Activated T-cell treated with anti-CD3 and anti-CD28 coated beads, Interleukin-2, amount 50 U/mL, for 1 hour (primary cell): ENCODE results near the gene OLIG2.

Experiments
- DNase-seq: peaks from one replicate; pipeline ENCODE4 v3.0.0-alpha.2; 2020

Gene OLIG2

DNA sequence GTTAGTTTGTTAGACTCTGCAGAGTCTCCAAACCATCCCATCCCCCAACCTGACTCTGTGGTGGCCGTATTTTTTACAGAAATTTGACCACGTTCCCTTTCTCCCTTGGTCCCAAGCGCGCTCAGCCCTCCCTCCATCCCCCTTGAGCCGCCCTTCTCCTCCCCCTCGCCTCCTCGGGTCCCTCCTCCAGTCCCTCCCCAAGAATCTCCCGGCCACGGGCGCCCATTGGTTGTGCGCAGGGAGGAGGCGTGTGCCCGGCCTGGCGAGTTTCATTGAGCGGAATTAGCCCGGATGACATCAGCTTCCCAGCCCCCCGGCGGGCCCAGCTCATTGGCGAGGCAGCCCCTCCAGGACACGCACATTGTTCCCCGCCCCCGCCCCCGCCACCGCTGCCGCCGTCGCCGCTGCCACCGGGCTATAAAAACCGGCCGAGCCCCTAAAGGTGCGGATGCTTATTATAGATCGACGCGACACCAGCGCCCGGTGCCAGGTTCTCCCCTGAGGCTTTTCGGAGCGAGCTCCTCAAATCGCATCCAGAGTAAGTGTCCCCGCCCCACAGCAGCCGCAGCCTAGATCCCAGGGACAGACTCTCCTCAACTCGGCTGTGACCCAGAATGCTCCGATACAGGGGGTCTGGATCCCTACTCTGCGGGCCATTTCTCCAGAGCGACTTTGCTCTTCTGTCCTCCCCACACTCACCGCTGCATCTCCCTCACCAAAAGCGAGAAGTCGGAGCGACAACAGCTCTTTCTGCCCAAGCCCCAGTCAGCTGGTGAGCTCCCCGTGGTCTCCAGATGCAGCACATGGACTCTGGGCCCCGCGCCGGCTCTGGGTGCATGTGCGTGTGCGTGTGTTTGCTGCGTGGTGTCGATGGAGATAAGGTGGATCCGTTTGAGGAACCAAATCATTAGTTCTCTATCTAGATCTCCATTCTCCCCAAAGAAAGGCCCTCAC lies at the start of gene OLIG2:
Gene OLIG2, plus strand, starts transcription at position 447 of the 954 bp plus-strand sequence. CDS start 928 bp downstream, outside the sequence.
- DNase-seq = no peak

DNA sequence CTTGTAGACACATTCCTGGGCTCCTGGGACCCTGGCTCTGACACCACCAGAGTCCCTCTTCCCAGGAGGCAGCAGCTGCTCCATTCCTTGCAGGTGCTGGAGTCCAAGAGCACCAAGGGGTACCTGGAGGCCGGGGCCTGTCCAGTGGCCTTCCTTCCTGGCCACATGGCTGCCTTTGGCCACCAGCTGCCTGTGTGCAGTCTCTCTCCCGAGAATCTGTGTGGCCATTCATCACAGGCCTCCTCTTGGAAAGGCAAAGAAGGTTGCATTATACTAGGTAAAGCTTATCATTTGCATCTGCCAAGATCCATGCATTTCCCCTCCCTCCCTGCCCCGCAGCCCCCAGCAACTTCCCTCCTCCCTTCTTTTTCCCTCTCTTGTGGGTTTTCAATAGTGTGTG lies 48.9 kb upstream of the OLIG2 start:
- no peak for DNase-seq

DNA sequence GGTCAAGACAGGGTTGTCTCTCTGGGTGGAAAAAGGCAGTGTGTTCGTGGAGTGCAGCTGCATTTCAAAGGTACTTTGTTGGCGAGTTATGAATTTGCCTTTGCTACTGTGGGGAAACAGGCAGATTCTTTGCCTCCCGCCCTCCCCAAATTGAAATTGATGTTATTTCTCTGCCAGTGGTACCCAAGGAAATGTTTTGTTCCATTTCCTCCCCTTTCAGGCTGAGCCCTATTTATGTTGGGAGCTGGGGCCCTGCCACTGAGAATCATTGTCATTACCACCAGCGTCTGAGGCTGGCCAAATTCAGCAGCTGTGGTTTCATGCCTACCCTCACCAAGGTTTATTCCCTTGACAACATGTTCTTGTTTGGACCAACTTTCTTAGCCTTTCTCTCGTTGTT lies 48.5 kb upstream of the OLIG2 start:
- DNase-seq = no peak

DNA sequence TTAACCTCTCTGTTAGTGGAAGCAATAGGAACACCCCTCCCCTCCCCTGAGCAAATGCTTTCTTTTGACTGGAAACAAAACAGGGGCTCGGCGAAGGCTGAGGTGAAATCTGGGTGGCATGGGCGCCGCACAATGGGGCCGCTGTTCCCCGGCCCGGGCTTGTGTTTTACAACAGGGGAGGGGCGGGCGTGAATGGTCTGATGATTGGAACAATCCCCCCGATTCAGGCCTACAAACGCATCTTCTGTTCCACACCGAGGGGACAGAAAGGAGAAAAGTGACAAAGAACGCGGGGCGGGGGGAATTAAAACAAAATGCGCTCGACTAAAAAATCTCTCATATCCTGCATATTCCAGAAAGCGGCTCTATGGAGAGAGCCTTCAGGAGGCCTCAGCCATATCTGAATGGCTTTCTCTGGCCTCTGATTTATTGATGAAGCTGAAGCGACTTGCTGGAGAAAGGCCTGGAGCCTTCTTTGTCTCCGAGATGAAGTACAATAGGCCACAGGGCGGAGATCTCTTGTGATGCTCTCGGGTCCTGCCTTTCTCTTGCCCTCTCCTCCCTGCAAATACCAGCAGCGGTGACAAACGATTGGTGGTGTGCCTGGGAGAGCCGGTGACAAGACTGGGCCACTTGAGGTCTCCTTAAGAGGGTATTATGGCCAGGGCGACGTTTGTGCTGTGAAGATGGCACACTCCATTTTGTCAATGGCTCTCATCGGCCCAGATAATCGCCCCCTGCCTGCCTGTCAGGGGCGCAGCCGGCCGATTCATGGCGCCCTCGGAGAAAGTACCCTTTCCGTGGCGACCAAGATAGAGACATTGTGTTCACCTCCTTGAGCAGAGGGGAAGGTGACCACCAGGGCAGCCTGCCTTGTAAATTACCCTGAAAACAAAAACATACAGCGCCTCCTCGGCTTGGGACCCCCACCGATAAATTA lies 47.1 kb upstream of the OLIG2 start:
- DNase-seq = no peak

DNA sequence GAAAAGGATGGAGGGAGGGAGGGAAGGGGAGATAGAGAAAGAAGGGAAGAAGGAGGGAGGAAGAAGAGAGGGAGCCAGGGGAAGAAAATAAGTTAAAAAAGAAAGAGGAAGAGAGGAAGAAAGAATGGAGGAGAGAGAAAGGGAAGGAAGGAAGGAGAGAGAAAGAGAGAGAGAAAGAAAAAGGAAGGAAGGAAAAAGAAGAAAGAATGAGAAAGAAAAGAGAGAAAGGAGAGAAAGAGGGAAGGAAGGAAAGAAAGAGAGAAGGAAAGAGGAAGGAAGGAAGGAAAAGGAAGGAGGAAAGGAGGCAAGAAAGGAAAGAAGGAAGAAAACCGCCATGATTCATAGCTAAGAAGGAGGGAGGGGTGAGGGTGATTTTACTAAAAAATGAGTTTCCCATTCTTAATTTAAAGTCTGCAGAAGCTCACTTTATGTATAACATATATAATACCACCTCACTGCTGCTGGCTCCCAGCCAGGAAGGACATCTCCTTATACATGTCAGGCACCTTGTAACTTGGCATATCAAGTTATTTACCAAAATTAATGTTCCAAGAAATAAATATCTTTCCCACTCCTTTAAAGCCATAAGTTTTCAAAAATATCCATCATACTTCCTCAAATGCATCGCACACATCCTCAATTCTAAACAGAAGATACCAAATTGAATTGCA lies 46.0 kb upstream of the OLIG2 start:
- no peak for DNase-seq

DNA sequence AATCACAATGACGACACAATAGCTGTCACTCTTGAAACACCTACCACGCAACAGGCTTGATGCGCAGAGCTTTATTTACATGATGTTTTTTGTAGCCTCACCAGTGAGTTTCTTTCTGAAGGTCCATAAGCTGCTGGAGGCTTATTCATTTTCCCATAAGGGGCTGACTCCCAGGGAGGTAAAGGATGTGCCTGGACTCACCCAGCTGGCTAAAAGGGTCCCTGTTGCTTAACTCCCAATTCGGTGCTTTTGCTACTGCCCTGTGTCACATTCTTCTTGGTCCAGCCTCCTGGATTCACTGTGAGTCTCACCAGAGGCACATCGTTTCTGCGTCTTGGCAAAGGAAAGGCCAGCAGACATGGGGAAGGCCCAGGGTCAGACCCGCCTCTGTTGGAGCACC lies 44.6 kb upstream of the OLIG2 start:
- no peak for DNase-seq

DNA sequence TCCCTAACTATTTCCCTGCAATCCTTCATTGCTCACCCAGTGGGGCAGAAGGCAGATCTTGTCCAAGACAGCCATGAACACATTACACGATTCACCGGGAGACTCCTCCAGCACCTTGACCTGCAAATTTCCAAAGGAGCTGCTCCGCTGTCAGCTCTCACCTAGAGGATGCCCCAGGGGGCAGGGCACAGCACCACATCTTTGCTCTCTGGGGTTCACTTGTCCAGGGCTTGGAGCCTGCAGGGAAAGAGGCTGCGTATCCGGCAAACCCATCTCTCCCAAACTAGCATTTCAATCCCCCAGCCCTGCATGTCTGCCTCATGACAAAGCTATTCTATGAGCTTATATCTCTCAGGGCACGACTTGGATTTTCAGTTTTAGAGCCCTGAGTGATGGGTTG lies 35.1 kb upstream of the OLIG2 start:
- DNase-seq = no peak

DNA sequence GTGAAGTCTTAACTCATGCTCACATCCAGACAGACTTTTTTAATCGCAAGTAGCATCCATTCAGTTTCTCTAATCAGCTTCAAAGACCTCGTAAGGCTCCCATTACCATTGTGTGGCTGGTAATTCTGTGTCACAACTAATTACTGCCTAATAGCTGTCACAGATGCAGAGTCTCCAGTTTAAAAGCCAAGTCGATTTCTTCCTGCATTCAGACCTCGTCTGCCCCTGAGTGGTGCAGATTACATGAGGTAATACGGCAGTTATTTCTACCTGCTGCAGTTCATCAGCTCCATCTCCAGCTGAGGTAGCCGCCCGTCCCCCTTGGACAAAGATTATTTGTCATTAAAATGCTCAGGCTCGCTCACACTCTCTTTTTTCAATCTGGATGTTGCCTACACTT lies 34.4 kb upstream of the OLIG2 start:
- DNase-seq = no peak

DNA sequence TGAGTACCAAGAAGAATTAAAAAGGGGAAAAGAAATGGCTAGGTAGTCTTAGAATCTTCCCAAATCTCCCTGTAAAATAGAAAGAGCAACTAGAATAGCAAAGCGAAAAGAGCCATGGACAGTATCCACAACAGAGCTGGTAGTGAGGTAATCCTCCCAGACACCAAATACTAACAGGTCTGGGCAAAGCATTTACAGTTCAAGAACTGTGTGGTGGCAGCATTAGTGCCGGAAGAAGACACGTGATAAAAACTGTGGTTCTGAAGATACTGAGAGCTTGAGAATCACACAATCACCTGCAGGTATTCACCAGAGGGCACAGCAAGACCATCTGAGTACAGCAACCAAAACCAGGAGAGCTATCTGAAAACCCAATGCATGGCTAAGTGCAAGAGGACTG lies 31.8 kb upstream of the OLIG2 start:
- no peak for DNase-seq

DNA sequence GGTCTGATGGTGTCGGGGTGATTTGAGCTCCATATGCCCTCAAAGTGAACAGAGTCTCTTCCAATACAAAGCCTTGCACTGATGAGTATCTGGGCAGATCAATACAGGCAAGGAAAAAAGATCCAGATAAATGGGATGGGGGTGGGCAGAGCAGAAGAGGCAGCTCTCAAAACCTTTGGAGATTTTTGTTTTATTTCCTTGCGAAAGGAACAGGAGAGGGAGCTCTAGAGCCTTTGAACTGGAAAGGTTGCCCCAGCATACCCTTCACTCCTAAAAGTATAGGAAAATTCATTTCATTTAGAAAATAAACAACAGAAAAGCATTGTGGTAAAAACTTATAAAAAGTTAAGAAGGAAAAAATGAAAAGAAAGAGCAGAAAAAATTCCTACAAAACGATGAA lies 31.4 kb upstream of the OLIG2 start:
- DNase-seq = no peak

DNA sequence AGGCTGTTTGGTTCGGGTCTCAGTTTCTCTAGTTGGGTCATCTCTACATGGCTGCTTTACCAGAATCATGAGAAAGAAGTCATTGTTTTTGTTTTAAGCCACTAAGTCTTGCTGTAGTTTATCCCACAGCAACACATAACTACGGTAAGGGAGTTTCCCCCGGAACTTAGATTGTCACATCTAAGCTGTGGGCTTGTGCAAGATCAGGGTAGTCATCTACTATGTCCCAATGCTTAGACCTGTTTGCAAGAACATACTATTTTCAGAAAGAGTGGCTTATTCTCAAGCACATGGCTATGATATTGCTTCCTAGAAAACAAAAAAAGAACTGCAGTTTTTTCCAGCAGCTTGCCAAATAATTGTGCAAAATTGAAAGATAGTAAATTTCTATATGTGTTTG lies 18.0 kb upstream of the OLIG2 start:
- DNase-seq = no peak

DNA sequence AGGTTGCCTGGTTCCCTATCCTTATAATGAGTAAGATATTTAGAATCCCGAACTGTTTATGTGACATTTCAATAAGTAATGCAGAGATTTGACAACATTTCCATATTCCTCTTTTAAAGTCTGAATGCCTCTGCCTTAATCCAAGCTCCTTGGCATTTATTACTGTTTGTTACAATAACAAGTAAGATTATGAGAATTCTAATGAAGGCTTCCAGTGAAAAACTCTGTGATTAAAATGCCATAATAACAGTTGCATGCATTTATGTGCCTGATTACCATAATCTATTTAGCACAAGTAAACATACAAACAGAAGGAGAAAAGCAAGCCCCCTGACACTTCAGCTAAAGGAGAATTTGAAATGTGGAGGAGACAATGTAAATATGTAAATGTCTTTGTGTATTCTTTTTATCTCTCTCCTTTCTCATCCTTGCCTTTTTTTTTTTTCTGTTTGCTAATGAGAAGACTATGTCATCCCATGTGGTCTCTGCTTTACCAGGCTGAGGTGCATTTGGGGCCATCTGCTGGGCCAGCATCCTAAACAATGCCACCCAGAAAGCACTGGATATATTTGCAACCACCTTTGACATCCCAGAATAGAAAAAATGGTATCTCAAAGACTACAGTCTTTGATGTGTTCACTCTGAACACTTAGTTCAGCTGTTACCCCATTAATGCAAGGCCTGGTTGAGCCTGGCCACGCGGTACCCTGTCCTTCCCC lies 17.2 kb upstream of the OLIG2 start:
- DNase-seq = no peak

DNA sequence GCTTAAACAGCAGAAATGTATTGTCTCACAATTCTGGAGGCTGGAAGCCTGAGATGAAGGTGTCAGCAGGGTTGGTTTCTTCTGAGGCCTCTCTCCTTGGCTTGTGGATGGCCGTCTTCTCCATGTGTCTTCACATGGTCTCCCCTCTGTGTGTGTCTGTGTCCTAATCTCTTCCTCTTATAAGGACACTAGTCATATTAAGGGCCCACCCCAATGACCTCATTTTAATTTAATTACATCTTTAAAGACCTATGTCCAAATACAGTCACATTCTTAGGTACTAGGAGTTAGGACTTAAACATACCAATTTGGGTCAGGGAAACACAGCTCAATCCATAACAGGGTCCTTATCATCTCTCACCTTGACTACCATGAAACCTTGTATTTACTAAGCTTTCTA lies 14.8 kb upstream of the OLIG2 start:
- DNase-seq = no peak

DNA sequence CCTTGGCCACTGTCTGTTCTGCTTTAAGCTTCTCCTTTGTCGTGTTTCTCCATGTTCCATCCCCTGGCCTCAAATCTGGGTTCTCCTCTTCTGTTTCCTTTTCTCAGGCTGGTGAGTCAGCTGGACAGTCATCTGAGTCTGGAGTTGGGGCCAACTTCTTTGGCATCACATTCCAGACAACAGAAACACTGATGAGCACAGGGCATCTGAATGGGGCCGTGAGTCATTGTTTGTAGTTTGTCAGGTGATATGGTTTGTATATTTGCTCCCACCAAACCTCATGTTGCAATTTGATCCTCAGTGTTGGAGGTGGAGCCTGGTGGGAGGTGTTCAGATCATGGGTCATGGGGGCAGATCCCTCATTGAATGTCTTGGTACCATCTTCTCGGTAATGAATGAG lies 14.3 kb upstream of the OLIG2 start:
- DNase-seq = no peak

DNA sequence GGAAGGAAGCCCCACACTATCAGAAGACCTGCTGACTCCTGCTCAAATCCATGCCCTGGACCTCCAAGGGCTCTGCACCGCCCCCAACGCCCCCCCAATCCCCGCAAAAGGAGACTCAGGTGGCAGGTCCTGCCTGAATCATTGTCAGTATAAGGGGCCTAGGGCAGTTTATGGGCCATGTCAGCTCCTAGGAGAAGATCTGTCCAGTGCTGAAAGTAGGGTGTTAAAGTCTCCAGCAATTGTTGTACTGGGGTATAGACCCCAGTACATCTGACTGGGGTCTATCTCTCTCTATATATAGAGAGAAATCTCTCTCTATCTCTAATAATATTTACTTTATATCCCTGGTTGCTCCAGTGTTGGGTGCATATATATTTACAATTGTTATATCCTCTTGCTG lies 12.1 kb upstream of the OLIG2 start:
- no peak for DNase-seq

DNA sequence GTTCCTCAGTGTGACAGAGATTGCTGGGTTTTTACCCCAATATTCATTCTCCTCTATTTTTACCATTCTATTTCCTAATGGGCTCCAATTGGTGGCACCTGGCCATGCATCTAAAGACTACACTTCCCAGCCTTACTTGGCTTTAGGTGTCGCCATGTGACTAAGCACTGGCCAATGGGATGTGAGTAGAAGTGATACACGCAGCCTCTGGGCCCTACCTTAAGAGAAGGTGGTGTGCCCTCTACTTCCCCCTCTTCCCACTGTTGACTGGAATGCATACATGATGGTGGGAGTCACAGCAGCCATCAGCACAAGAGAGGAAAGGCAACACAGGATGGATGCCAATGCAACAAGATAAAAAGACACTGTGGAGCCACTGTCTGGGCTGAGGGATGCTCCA lies 11.4 kb upstream of the OLIG2 start:
- DNase-seq = no peak

DNA sequence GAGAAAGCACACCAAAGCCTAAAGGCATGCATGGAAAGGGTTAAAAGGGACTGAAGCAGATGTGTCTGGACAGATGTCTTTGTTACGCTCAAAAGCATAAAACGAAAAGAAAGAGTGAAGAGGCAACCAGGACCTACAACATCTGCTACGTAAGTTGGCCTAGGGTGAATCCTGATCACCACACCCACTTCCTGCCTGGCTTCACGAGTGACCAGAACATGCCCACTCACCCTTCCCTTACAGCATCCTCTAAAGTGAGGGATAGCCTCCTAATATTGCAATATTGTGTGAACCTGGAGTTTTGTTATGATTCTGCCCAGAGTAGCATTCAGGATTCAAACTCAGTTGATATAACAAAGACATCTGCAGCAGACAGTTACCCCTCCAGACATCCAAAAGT lies 10.6 kb upstream of the OLIG2 start:
- no peak for DNase-seq

DNA sequence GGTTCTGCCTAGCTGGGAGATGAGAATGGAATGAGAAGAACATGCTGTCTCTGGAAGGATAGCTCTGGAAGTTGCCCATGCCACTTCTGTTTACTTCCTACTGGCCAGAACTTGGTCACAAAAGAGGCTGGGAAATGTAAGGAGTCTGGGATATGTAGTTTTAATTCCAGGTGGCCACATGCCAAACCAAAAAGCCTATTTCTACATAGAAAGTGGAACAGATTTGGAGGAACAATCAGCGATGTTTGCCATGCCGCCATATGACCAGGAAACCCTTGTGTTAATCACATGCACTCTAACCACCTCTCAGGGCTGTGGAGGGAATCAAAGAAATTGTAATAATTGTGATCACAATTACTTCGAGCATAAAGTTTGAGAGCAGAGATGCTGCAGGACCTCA lies 10.0 kb upstream of the OLIG2 start:
- DNase-seq = no peak

DNA sequence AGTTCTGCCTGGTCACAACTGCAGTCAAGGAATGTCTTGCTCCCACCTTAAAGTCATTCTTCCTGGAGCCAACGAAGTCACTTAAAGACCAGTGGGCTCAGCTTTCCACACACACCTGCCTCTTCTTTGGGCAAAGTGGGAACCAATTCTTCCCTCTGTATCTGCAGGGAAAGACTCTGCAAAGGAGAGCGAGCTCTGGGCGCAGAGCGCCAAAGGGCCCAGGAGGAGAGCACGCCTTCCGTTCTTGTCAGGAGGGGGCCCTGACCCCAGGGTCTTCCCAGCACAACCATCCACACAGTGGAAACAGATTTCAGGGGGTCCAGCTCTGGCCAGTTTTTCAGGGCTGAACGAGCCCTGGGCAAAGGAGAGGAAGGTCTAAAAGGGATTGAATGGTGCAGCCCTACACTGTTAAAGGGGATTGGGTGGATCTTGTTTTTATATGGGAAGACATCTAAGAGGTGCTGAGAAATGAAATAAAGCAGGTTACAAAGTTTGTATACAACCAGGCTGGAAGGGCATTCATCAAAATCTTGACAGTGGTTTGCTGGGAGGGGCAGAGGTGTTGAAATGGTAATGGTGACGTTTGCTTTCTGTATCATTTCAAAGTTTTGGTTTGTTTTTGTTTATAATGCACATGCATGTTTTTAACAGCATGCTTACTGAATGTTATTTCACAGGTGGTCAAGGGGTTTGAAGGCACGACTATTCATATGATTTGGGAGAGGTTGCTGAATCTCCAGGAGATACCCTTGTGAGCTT lies 6.8 kb upstream of the OLIG2 start:
- no peak for DNase-seq

DNA sequence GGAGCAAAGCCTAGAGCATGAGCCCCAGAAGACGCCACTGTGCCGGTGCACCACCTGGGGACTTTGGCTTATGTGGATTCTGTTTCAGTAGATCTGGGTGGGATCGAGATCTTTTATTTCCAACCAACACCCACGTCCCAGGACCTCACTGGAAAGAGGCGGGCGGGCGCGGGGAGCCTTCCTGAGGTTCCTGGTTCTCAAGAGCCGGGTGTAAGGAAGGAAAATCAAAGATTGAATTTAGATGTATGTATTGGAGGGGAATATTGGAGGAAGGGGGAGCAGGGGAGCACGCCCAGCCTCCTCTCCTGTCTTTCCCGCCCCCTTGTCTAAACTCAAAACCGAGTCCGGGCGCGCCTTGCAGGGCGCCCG lies 6.2 kb upstream of the OLIG2 start:
- no peak for DNase-seq

DNA sequence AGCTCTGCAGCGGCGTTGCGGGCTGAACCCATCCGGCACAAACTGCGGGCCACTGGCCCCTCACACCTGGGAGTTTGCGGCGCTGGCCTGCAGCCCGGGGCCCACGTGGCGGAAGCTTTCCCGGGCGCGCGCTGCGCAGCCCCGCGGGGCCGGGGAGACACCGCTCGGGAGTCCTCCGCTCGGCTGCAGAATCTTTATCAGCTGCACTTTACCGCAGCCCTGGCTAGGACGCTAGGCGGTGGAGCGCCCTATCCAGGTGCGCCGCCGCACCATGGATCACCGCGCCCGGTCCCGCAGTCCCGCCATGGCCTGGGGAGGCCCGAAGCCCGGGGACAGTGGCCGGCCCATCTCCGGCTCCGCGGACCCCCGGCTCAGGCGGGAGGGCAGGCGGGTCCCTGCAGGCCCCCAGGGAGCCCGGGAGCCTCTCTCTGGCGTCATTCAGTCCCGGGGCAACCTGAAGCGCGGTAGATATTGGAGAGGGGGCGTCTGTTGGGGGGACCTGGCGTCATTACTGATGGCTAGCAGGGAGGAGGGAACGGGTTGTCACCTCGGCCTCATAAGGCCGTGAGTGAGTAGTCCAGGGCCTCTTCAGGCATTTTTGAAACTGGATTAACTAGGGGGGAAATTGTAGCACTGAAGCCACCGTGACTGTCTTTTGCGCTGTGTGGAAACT lies 5.7 kb upstream of the OLIG2 start:
- DNase-seq = no peak
